Measurements from ENCODE around the gene EVI2A.
"Not testable (repeated sequence)": the region's sequence is repeated elsewhere in the genome, so short reads cannot be mapped to it uniquely, and the experiment has no call there.

The EVI2A gene

GRCh38 chr17:31312223-31312622, 9.2 kb downstream of the EVI2A start:
- not testable (repeated sequence) for H3K36me3 ChIP-seq (ENCODE audit: control insufficient read depth, insufficient read depth, low read length); H3K9me3 ChIP-seq (ENCODE audit: control insufficient read depth, low read length); H3K4me3 ChIP-seq (ENCODE audit: extremely low read depth, insufficient read depth, low read length, poor library complexity, severe bottlenecking); H3K27ac ChIP-seq (ENCODE audit: low read depth, low read length, severe bottlenecking); H3K4me1 ChIP-seq (ENCODE audit: control insufficient read depth, insufficient read depth, low read length, poor library complexity, severe bottlenecking)
- WGBS, 2 experiments (ENCODE audit: insufficient coverage in 2 of 2), result 87 to 98% methylated on average over 3 to 5 of the region's 7 CpGs

GRCh38 chr17:31311526-31311925, 9.9 kb downstream of the EVI2A start:
- no peaks in the 10 kb centered on the region for H3K4me1 ChIP-seq (ENCODE audit: control insufficient read depth, insufficient read depth, low read length, poor library complexity, severe bottlenecking)
- 92 to 100% methylated on average over 2 of the region's 3 CpGs for WGBS, 2 experiments (ENCODE audit: insufficient coverage in 2 of 2)
- H3K36me3 ChIP-seq (ENCODE audit: control insufficient read depth, insufficient read depth, low read length), result no peaks in the 10 kb centered on the region
- H3K27ac ChIP-seq (ENCODE audit: low read depth, low read length, severe bottlenecking), result no peak overlapping the region
- no peak overlapping the region for H3K4me3 ChIP-seq (ENCODE audit: extremely low read depth, insufficient read depth, low read length, poor library complexity, severe bottlenecking)
- H3K9me3 ChIP-seq (ENCODE audit: control insufficient read depth, low read length), result no peaks in the 10 kb centered on the region

- Histone ChIP-seq H3K4me3 (ENCODE audit: extremely low read depth, insufficient read depth, low read length, poor library complexity, severe bottlenecking) (no peak overlapping the region), H3K36me3 (ENCODE audit: control insufficient read depth, insufficient read depth, low read length) (no peaks in the 10 kb centered on the region), H3K27ac (ENCODE audit: low read depth, low read length, severe bottlenecking) (no peak overlapping the region), H3K9me3 (ENCODE audit: control insufficient read depth, low read length) (no peaks in the 10 kb centered on the region), H3K4me1 (ENCODE audit: control insufficient read depth, insufficient read depth, low read length, poor library complexity, severe bottlenecking) (no peaks in the 10 kb centered on the region)
- 100% methylated on average over 3 to 4 of the region's 7 CpGs for WGBS, 2 experiments (ENCODE audit: insufficient coverage in 2 of 2)
Measured at GRCh38 chr17:31310886-31311285, 10.5 kb downstream of the EVI2A start.

DNA sequence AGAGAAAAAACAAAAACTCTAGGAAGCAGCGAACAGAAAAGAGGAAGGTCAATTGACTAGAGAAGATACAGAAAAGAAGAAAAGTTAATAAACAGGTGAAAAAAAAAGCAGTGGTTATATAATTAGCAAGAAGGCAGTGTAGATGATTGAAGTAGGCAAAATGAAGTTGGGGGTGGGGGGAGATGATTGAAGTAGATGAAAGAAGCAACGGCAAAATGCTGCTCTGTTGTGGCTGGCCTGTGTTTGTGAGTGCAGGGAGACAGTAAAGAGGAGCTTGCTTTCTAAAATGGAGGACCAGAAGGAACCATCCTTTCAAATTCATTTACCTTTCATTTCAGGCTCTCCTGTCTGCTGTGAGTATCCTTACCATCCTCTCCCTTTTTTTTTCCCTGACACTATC, 11.2 kb downstream of the EVI2A start:
- H3K4me1 ChIP-seq (ENCODE audit: control insufficient read depth, insufficient read depth, low read length, poor library complexity, severe bottlenecking), result no peaks in the 10 kb centered on the region
- WGBS, 2 experiments (ENCODE audit: insufficient coverage in 2 of 2), result 55 to 64% methylated on average over 1 to 2 of the region's 2 CpGs
- no peak overlapping the region for H3K4me3 ChIP-seq (ENCODE audit: extremely low read depth, insufficient read depth, low read length, poor library complexity, severe bottlenecking)
- H3K27ac ChIP-seq (ENCODE audit: low read depth, low read length, severe bottlenecking), result no peak overlapping the region
- H3K9me3 ChIP-seq (ENCODE audit: control insufficient read depth, low read length), result no peaks in the 10 kb centered on the region
- H3K36me3 ChIP-seq (ENCODE audit: control insufficient read depth, insufficient read depth, low read length), result no peaks in the 10 kb centered on the region

- WGBS, 2 experiments (ENCODE audit: insufficient coverage in 2 of 2), result 100% methylated on average over 1 of the region's 2 CpGs
- Histone ChIP-seq H3K36me3 (ENCODE audit: control insufficient read depth, insufficient read depth, low read length) (no peaks in the 10 kb centered on the region), H3K27ac (ENCODE audit: low read depth, low read length, severe bottlenecking) (no peak overlapping the region), H3K4me1 (ENCODE audit: control insufficient read depth, insufficient read depth, low read length, poor library complexity, severe bottlenecking) (no peaks in the 10 kb centered on the region), H3K9me3 (ENCODE audit: control insufficient read depth, low read length) (no peaks in the 10 kb centered on the region), H3K4me3 (ENCODE audit: extremely low read depth, insufficient read depth, low read length, poor library complexity, severe bottlenecking) (no peak overlapping the region)
Measured at GRCh38 chr17:31309556-31309955, 11.9 kb downstream of the EVI2A start.

- 86 to 87% methylated on average over 4 of the region's 5 CpGs for WGBS, 2 experiments (ENCODE audit: insufficient coverage in 2 of 2)
- Histone ChIP-seq H3K9me3 (ENCODE audit: control insufficient read depth, low read length) (no peaks in the 10 kb centered on the region), H3K36me3 (ENCODE audit: control insufficient read depth, insufficient read depth, low read length) (no peaks in the 10 kb centered on the region), H3K27ac (ENCODE audit: low read depth, low read length, severe bottlenecking) (no peak overlapping the region), H3K4me3 (ENCODE audit: extremely low read depth, insufficient read depth, low read length, poor library complexity, severe bottlenecking) (no peak overlapping the region), H3K4me1 (ENCODE audit: control insufficient read depth, insufficient read depth, low read length, poor library complexity, severe bottlenecking) (no peaks in the 10 kb centered on the region)
Measured at GRCh38 chr17:31308372-31309334, 12.8 kb downstream of the EVI2A start.

DNA sequence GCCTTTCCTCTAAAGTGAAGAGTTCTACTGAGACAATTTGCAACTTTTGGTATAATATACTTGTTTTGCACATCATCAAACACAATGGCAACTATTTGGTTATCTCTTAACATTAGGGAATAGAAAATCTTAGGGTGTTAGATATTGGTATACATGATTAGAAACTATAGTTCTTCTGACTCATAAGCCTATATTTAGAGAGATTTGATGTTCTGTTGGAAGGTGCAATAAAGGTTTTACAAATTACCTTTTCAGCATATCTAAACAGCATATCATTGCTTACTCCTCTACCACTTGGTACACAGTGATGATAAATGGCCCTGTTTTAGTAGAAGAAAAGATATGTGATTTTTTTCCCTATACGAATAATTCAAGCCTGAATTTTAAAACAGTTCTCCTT, 13.8 kb downstream of the EVI2A start:
- WGBS, 2 experiments (ENCODE audit: insufficient coverage in 2 of 2), result 100% methylated on average over 1 of the region's 1 CpG; no CpG with 5 or more reads in 1 of the 2 experiments

DNA sequence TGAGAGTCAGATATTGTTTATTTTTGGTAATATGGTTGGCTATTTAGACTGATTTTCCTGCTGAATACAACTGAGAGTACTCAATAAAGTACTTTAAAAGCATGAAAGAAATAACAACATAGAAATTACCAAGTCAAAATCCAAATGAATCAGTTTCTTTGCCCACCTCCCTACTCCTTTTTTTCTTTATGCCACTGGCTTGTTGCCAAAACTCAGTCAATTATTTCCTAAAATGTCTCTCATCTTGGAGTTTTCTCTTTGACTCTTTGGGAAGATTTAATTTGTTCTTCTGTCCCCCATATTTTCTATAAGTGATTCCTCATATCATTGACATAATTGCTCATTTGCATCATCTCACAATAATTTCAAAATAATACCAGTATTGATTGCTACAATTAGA, 21.8 kb downstream of the EVI2A start:
- H3K9me3 ChIP-seq (ENCODE audit: control insufficient read depth, low read length), result no peaks in the 10 kb centered on the region
- no peaks in the 10 kb centered on the region for H3K4me1 ChIP-seq (ENCODE audit: control insufficient read depth, insufficient read depth, low read length, poor library complexity, severe bottlenecking)
- H3K36me3 ChIP-seq (ENCODE audit: control insufficient read depth, insufficient read depth, low read length), result peaks cover 5% of the 10 kb centered on the region
- H3K27ac ChIP-seq (ENCODE audit: low read depth, low read length, severe bottlenecking), result no peak overlapping the region
- H3K4me3 ChIP-seq (ENCODE audit: extremely low read depth, insufficient read depth, low read length, poor library complexity, severe bottlenecking), result no peak overlapping the region

More for the DNA sequence above, 13.8 kb downstream of the EVI2A start:
- Histone ChIP-seq H3K27ac (ENCODE audit: low read depth, low read length, severe bottlenecking) (no peak overlapping the region), H3K4me1 (ENCODE audit: control insufficient read depth, insufficient read depth, low read length, poor library complexity, severe bottlenecking) (no peaks in the 10 kb centered on the region), H3K36me3 (ENCODE audit: control insufficient read depth, insufficient read depth, low read length) (no peaks in the 10 kb centered on the region), H3K4me3 (ENCODE audit: extremely low read depth, insufficient read depth, low read length, poor library complexity, severe bottlenecking) (no peak overlapping the region), H3K9me3 (ENCODE audit: control insufficient read depth, low read length) (no peaks in the 10 kb centered on the region)

DNA sequence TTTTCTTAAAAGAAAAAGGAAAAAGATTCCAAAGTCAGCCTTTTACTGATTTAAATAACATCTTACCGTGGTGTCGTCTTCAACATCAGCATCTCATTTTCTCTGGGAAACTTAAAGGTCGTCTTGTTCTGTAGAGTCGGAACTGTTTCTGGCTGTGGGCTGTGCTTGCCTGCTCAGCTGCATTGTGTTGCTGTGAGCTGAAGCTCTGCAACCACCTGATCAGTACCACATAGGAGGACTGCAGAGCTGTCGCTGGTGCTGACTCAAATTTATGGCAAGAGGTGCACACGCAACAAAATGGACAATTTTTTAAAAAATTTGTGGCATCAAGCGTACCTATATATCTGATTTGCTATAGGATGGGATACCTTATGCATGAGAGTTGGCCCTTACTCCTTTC, 24.3 kb downstream of the EVI2A start, which contains the start of gene OMG:
Gene OMG, minus strand, starts transcription at position 150 of the 400 bp plus-strand sequence. CDS start 908 bp downstream, outside the sequence.
- Histone ChIP-seq H3K4me1 (ENCODE audit: control insufficient read depth, insufficient read depth, low read length, poor library complexity, severe bottlenecking) (no peaks in the 10 kb centered on the region), H3K27ac (ENCODE audit: low read depth, low read length, severe bottlenecking) (no peak within 1 kb of the TSS), H3K9me3 (ENCODE audit: control insufficient read depth, low read length) (no peaks in the 10 kb centered on the region), H3K36me3 (ENCODE audit: control insufficient read depth, insufficient read depth, low read length) (peaks cover 8% of the 10 kb centered on the region), H3K4me3 (ENCODE audit: extremely low read depth, insufficient read depth, low read length, poor library complexity, severe bottlenecking) (no peak within 1 kb of the TSS)
- 74 to 95% methylated on average over 4 of the region's 7 CpGs for whole genome bisulfite sequencing, 2 experiments (ENCODE audit: insufficient coverage in 2 of 2)

- Histone ChIP-seq H3K27ac (ENCODE audit: low read depth, low read length, severe bottlenecking) (no peak overlapping the region), H3K9me3 (ENCODE audit: control insufficient read depth, low read length) (no peaks in the 10 kb centered on the region), H3K4me1 (ENCODE audit: control insufficient read depth, insufficient read depth, low read length, poor library complexity, severe bottlenecking) (no peaks in the 10 kb centered on the region), H3K36me3 (ENCODE audit: control insufficient read depth, insufficient read depth, low read length) (peaks cover 14% of the 10 kb centered on the region), H3K4me3 (ENCODE audit: extremely low read depth, insufficient read depth, low read length, poor library complexity, severe bottlenecking) (no peak overlapping the region)
- WGBS, 2 experiments (ENCODE audit: insufficient coverage in 2 of 2), result no CpG with 5 or more reads among the region's 2 CpGs
Measured at GRCh38 chr17:31296142-31296541, 25.3 kb downstream of the EVI2A start.

GRCh38 chr17:31295489-31295871, 25.9 kb downstream of the EVI2A start:
- H3K4me1 ChIP-seq (ENCODE audit: control insufficient read depth, insufficient read depth, low read length, poor library complexity, severe bottlenecking), result no peaks in the 10 kb centered on the region
- H3K4me3 ChIP-seq (ENCODE audit: extremely low read depth, insufficient read depth, low read length, poor library complexity, severe bottlenecking), result no peak overlapping the region
- H3K36me3 ChIP-seq (ENCODE audit: control insufficient read depth, insufficient read depth, low read length), result peaks cover 14% of the 10 kb centered on the region
- no peak overlapping the region for H3K27ac ChIP-seq (ENCODE audit: low read depth, low read length, severe bottlenecking)
- WGBS, 2 experiments (ENCODE audit: insufficient coverage in 2 of 2), result 100% methylated on average over 1 of the region's 1 CpG
- no peaks in the 10 kb centered on the region for H3K9me3 ChIP-seq (ENCODE audit: control insufficient read depth, low read length)
